ENCODE measurements around the gene JAM3. TPM values are rescaled to one million over a fixed set of nuclear protein-coding genes. Genes with fewer than 3 reads are reported as not detected.
A peak's percentile ranks its signal among the peaks of the same experiment; 100 is the strongest.

The JAM3 gene
- 43.0 and 47.2 TPM in 2 replicates for total RNA-seq (2014; rRNA removed; shearing (Covaris generic))

GRCh38 chr11:134068829-134069425 is at the start of gene JAM3:
Gene JAM3, plus strand, starts transcription at chr11:134069072. Its CDS starts 12 bp downstream, at chr11:134069084.
- peak; percentile 71 for DNase-seq (ENCODE audit: low spot score)

- no peak for DNase-seq (ENCODE audit: low spot score)
Observed at GRCh38 chr11:134019500-134019899, 49.4 kb upstream of the JAM3 start.

DNA sequence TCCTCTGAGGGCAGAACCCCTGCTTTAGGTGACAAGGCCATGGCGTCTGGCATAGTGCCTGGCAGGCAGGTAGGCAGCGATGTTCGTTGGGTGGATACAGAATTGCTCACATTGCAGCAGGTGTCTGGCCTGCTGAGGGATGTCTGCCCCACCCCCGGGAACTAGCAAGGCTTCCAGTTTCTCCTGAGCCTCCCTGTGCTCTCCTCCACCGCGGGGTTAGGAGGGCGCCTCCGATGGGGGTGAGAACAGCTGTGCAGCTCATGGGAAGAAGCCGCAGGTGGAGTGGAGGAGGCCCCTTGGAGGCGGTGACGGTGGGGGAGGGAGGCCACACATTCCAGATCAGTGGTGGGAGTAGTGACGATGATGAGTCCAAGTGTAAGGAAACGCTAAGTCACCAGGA is 48.3 kb upstream of the JAM3 start:
- no peak for DNase-seq (ENCODE audit: low spot score)

DNA sequence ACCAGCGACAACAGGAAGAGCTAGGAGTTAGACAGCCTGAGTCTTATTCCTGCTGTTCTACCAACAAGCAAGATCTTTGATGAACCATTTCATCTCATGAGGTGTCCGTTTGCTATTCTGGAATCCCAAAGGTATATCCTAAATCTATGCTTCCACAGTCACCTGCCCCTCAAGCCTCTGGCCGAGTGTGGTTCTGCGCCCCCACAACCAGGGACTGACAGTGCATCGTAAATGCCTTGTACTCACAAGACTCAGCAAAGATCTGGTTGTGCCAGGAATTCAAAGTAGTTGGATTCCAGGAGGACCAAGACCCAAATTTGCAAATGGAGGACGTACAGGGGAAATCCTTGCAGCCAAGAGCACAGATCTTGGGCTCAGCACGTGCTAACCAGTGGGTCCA is 47.5 kb upstream of the JAM3 start:
- DNase-seq (ENCODE audit: low spot score), result no peak

DNA sequence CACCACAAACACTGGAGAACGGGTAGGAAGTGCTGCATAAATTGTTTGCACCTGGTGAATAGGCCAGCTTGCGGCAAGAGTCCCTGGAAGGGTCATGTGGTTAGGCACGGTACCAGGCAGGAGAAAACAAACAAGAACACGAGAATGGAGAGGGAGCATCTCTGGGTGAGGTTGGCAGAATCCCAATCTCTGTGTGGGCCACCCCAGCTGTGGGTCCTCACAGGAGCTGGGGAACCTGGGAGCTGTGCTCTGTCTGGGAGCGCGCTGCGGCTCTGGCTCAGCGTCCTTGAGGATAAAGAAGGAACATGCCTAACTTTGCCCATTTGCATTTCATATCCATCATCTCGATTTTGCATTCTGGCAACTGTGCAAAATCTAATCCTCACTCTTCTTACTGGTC is 46.1 kb upstream of the JAM3 start:
- no peak for DNase-seq (ENCODE audit: low spot score)

DNA sequence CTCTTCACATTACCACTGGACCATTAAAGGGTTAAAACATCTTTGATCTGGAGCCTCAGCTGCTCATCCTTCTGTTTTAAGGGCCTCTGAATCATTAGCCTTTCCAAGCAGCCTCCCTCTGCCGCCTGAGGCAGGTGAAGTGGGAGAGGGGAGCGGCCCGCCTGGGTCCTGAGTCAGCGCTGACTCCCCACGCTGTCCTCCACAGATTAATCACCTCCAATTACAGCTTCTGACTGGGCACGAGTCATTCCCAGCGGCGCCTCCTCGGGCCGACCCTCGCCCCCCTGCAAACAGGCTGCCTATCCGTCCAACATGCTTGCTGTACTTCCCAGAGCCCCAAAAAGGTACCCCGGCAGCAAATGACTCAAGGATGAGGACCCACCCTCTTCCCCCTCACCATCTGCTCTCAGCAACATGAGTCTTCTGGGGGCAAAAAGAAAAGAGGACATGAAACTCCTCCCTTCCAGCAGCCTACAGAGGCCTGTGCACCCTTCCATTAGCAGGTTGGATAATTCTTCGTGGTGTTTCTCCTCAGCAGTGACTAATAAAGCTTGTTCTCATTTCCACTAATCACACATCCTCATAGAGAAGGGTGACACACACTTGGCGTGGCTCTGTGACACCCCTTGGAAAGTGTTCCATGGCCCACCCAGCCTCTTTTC is 44.3 kb upstream of the JAM3 start:
- peak; percentile 71 for DNase-seq (ENCODE audit: low spot score)

DNA sequence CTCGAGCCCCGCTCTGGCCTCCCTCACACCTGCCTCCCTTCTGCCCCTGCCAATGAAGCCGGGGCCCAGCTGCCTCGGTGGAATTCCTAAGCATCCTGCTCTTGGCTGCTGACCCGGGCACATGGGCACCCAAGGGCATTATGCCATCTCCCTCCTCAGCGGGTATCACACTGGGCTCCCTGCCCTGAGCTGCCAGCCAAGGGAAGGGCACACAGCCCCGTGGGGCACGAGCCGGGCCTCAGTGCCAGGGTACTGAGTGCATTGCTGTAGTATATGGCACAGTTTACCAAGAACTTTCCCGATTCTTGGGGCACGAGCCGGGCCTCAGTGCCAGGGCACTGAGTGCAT is 43.8 kb upstream of the JAM3 start:
- DNase-seq (ENCODE audit: low spot score), result no peak

DNA sequence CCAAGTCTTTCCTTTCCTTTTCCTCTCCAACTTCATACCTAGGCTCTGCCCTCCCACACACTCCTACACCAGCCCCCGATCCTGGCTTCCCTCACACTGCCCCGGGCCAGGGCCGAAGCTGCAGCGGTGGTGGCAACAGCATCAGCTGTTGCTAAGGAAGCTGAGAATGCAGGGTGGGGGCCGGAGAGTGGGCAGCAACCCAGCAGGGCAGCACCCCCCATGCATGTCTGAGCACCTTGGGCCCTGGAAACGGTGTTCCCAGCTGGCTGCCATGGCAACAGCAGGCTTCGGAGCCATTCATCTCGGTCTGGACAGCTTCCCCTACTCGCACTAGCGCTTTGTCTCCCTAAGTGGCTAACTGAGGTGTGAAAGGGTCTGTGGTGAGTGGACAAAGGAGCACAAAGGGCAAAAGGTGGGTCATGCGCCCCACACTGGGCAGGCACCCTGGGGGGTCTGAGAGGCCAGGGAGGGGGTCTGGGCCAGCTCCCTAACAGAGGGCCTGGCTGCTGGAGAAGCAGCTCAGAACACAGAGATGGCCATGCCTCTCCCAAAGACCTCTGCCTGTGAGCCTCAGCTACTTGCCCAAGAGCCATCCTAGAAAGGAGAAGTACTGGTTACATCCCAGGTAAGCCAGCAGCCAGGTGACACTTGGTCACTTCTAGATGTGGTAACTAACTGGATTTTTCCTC is 42.1 kb upstream of the JAM3 start:
- no peak for DNase-seq (ENCODE audit: low spot score)

GRCh38 chr11:134027671-134028070 is 41.2 kb upstream of the JAM3 start:
- no peak for DNase-seq (ENCODE audit: low spot score)

DNA sequence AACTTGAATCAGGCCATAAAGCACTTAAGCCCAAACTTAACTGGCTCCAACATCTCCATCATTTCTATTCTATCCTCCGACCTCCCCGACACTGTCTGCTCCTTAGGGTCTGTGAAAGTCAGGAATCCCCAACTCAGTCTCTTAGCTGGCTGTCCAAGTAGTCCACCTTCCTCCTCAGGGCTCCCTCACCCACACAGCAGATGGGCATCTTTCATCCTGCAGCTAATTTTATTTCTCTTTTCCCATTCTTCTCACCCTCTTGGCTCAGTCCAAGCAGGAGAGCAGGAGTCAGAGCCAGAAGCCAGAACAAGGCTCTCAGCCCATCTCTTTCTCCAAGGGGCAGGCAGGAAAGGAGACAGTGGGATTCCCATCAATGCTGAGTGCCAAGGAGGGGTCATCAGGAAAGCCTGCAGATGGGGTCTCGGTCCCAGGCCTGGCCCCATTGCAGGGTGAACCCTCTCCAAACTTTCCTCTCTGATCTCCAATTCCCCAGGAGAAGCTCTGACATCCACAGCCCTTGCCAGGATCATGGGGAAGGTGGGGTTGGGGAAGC is 40.4 kb upstream of the JAM3 start:
- DNase-seq (ENCODE audit: low spot score), result no peak

- DNase-seq (ENCODE audit: low spot score), result no peak
Observed at GRCh38 chr11:134030853-134031252, 38.0 kb upstream of the JAM3 start.

GRCh38 chr11:134032043-134032442 is 36.8 kb upstream of the JAM3 start:
- no peak for DNase-seq (ENCODE audit: low spot score)

GRCh38 chr11:134032501-134033091 is 36.3 kb upstream of the JAM3 start:
- no peak for DNase-seq (ENCODE audit: low spot score)

GRCh38 chr11:134033276-134033675 is 35.6 kb upstream of the JAM3 start:
- no peak for DNase-seq (ENCODE audit: low spot score)

DNA sequence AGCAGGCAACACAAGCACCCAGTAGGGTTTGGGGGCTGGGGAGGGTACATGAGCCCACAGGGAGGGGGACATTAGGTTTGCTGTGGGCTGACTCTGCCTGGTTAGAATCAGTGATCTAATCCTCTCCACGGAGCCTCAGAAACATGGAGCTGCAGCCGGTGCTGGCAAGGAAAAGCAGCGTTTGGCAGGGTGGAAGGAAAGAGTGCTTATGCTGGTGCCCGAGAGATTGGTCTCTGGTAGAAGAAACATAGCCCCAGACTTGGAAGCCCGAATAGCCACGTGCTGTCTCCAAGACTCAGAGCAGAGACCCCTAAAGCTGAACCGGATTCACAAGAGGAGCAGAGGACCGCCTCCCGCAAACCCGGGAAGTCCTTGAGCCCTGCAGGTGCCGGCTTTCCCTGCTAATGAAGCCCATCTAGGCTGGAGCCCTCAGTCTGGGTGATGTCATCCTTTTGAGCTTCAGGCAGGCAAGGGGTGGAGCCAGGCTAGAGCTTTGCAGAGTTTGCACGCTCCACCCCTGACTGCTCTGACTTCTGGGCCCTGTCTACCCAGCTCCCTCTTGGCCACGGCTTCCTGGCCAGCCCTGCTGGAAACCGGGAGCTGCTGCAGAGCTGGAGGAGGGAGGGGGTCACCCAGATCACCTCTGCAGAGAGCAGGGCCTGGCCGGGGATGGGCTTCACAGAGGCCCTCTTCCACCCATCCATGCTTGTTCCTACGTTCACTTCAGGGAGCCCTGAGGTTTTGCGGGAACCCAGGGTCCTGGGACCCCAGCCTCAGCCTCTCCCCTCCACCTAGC is 35.0 kb upstream of the JAM3 start:
- DNase-seq (ENCODE audit: low spot score), result peak; percentile 81

DNA sequence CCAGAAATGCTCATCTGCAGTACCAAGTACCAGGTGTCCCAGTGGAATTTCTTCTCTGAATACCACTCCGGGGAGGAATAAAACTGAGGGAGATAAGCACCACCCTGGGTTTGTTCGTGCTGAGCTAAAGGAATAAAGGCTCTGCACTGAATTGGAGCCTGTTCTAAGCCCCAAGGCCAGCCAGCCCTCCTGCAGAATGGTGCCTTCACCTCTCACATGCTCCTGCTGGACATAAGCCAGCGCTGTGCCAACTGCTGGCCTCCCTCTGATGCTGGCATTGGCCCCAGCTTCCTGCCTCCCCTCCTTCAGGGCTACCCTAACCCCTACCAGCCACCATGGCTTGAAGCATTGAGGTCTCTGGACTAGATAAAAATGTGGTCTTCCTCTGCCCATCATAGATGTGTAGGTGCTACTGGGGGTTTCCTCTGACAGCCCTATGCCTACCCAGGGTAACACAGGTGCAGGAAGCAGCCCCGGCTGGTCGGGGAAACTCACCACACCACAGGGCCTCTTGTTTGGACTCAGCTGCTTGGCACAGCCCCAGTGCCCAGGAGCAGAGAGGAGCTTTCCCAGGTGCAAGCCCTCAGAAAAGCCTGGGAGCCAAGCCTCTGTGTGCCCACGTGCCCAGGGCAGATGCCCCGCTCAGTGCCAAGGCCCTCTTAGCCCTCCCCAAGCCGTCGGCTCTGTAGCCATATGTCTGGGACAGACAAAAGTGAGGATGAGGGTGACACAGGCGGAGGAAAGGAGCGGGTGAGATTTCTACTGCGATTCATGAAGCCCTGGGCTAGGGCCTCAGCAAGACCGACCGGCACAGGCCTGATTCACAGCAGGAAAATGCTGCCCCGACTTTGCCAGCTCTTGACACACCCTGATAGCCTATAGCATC is 34.1 kb upstream of the JAM3 start:
- no peak for DNase-seq (ENCODE audit: low spot score)

- DNase-seq (ENCODE audit: low spot score), result no peak
Observed at GRCh38 chr11:134036492-134037045, 32.3 kb upstream of the JAM3 start.

GRCh38 chr11:134037046-134037908 is 31.6 kb upstream of the JAM3 start:
- DNase-seq (ENCODE audit: low spot score), result no peak

GRCh38 chr11:134038897-134039470 is 29.9 kb upstream of the JAM3 start:
- no peak for DNase-seq (ENCODE audit: low spot score)

Data from A172 (cell line).